SJSA1 (cell line): Measurements from ENCODE around the gene SLC25A44. TPM values are rescaled to one million over a fixed set of nuclear protein-coding genes. Genes with fewer than 3 reads are reported as not detected.
"Not testable (repeated sequence)": the region's sequence is repeated elsewhere in the genome, so short reads cannot be mapped to it uniquely, and the experiment has no call there.

ENCODE experiments used
- DNase-seq, 2 experiments: peaks; one replicate each; pipeline ENCODE4 v3.0.0-alpha.2; 2015 to 2020; ENCODE audit warnings: low spot score in 2 of 2, low read depth in 1 of 2
- H3K27ac ChIP-seq: fragments of 250-450 bp; sonication (Bioruptor Pico); 2 replicates; pipeline ENCODE4 v1.5.1; 2020; ENCODE audit warnings: mild to moderate bottlenecking, moderate library complexity
- H3K27me3 ChIP-seq: fragments of 250-450 bp; sonication (Bioruptor Pico); replicated peaks from 2 replicates; pipeline ENCODE4 v1.5.1; 2020; ENCODE audit warnings: mild to moderate bottlenecking, moderate library complexity
- H3K36me3 ChIP-seq: fragments of 250-450 bp; sonication (Bioruptor Pico); 2 replicates; pipeline ENCODE4 v1.5.1; 2020; ENCODE audit warnings: mild to moderate bottlenecking
- H3K4me1 ChIP-seq: fragments of 250-450 bp; sonication (Bioruptor Pico); replicated peaks from 2 replicates; pipeline ENCODE4 v1.6.1; 2021; ENCODE audit warnings: mild to moderate bottlenecking
- H3K4me3 ChIP-seq: fragments of 250-450 bp; sonication (Bioruptor Pico); 2 replicates; pipeline ENCODE4 v1.5.1; 2020; ENCODE audit warnings: mild to moderate bottlenecking
- H3K9me3 ChIP-seq: fragments of 250-450 bp; sonication (Bioruptor Pico); replicated peaks from 2 replicates; pipeline ENCODE4 v1.5.1; 2020; ENCODE audit warnings: mild to moderate bottlenecking
- total RNA-seq: library from RNA; depleted of rRNA; stranded (reverse); fragments of >200 nt; shearing (Covaris generic); gene quantifications from 2 replicates; pipeline ENCODE4 v1.2.3, GENCODE V29; 2014

Gene SLC25A44
- total RNA-seq, 1 experiment from 2014 or later, result 17.9 TPM

GRCh38 chr1:156177919-156178654, 15.8 kb upstream of the SLC25A44 start:
- Histone ChIP-seq H3K27ac (no peak overlapping the region), H3K27me3 (no peaks in the 10 kb centered on the region)

DNA sequence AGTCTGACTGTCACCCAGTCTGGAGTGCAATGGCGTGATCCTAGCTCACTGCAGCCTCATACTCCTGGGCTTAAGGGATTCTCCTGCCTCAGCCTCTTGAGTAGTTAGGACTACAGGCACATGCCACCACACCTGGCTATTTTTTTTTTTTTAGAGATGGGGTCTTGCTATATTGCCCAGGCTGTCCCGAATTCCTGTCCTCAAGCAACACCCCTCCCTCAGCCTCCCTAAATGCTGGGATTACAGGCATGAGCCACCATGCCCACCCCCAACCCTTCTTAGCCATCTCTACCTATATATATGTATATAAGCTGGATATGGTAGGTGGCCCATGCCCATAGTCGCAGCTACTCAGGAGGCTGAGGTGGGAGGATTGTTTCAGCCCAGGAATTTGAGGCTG, 13.4 kb upstream of the SLC25A44 start:
- no peaks in the 10 kb centered on the region for H3K9me3 ChIP-seq
- H3K27ac ChIP-seq, result no peak overlapping the region
- H3K4me1 ChIP-seq, result peaks cover 7% of the 10 kb centered on the region; the same call in 1 of the 2 replicates
- no peaks in the 10 kb centered on the region for H3K36me3 ChIP-seq
- H3K4me3 ChIP-seq, result no peak overlapping the region
- DNase-seq, result no peak
- H3K27me3 ChIP-seq, result no peaks in the 10 kb centered on the region

More at GRCh38 chr1:156177919-156178654, 15.8 kb upstream of the SLC25A44 start:
- no peaks in the 10 kb centered on the region for H3K9me3 ChIP-seq
- peaks cover 7% of the 10 kb centered on the region; the same call in 1 of the 2 replicates for H3K4me1 ChIP-seq
- no peak for DNase-seq
- no peak overlapping the region for H3K4me3 ChIP-seq
- no peaks in the 10 kb centered on the region for H3K36me3 ChIP-seq

DNA sequence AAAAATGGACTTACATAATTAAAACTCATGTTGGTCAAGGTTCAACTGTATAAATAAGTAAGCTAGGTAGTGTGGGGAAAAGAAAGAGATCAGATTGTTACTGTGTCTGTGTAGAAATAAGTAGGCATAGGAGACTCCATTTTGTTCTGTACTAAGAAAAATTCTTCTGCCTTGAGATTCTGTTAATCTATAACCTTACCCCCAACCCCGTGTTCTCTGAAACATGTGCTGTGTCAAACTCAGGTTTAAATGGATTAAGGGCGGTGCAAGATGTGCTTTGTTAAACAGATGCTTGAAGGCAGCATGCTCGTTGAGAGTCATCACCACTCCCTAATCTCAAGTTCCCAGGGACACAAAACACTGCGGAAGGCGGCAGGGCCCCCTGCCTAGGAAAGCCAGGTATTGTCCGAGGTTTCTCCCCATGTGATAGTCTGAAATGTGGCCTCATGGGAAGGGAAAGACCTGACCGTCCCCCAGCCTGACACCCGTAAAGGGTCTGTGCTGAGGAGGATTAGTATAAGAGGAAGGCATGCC, 12.4 kb upstream of the SLC25A44 start:
- not testable (repeated sequence) for H3K9me3 ChIP-seq, H3K27ac ChIP-seq, H3K4me1 ChIP-seq, DNase-seq, H3K4me3 ChIP-seq, H3K27me3 ChIP-seq, H3K36me3 ChIP-seq

- H3K4me1 ChIP-seq, H3K36me3 ChIP-seq, DNase-seq, H3K4me3 ChIP-seq, H3K27me3 ChIP-seq, H3K27ac ChIP-seq, H3K9me3 ChIP-seq: not testable (repeated sequence)
Measured at GRCh38 chr1:156182010-156182779, 11.7 kb upstream of the SLC25A44 start.

GRCh38 chr1:156186347-156187177, 7.3 kb upstream of the SLC25A44 start:
- H3K27me3 ChIP-seq, H3K27ac ChIP-seq, H3K4me3 ChIP-seq, H3K4me1 ChIP-seq, DNase-seq, H3K9me3 ChIP-seq, H3K36me3 ChIP-seq: not testable (repeated sequence)

DNA sequence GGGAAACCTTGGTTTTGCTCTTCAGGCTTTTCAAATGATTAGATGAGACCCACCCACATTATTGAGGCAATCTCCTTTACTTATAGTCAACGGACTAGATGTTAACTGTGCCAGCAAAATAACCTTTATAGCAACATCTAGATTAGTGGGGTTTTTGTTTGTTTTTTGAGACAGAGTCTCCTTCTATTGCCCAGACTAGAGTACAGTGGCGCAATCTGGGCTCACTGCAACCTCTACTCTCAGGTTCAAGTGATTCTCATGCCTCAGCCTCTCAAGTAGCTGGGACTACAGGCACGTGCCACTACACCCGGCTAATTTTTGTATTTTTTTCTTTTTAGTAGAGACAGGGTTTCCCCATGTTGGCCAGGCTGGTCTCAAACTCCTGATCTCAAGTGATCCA, 3.6 kb upstream of the SLC25A44 start:
- H3K36me3 ChIP-seq, H3K27me3 ChIP-seq, H3K4me3 ChIP-seq, H3K27ac ChIP-seq, DNase-seq, H3K9me3 ChIP-seq, H3K4me1 ChIP-seq: not testable (repeated sequence)

DNA sequence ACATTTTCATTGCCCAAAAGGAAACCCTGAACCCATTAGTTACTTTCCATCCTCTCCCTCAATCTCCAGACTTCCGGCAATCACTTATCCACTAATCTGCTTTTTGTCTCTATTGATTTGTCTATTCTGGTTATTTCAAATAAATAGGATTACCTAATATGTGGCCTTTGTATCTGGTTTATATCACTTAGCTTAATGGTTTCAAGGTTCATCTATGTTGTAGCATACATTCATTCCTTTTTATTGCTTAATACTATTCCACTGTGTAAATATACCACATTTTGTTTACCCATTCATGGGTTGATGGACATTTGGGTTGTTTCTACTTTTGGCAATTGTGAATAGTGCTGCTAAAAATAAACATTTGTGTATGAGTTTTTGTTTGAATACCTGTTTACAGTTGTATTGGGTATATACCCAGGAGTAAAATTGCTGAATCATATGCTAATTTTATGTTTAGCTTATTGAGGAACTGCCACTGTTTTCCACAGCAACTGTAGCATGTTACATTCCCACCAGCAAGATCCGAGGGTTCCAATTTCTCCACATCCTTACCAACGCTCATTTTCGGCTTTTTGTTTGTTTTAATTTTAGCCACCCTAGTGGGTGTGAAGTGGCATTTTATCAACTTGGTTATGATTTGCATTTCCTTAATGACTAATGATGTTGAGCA, 2.5 kb upstream of the SLC25A44 start:
- Histone ChIP-seq H3K27me3 (no peaks in the 10 kb centered on the region), H3K9me3 (no peaks in the 10 kb centered on the region), H3K36me3 (peaks cover 10% of the 10 kb centered on the region), H3K4me3 (no peak overlapping the region), H3K27ac (no peak overlapping the region), H3K4me1 (peaks cover 7% of the 10 kb centered on the region)
- DNase-seq, result no peak

DNA sequence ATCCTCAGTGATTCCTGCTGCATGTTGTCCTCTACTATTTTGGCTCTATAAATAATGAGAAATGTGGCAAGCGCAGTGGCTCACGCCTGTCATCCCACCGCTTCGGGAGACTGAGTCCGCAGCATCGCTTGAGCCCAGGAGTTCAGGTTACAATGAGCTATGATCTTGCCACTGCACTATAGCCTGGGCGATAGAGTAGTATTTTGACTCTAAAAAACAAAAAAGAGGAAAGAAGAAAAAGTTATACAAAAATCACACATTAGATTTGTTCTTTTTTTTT, 756 bp upstream of the SLC25A44 start:
- peak overlapping the region; percentile 87 for H3K27ac ChIP-seq
- H3K36me3 ChIP-seq, result peaks cover 14% of the 10 kb centered on the region
- H3K4me3 ChIP-seq, result peak overlapping the region; percentile 64
- H3K27me3 ChIP-seq, result no peaks in the 10 kb centered on the region
- H3K4me1 ChIP-seq, result peaks cover 7% of the 10 kb centered on the region
- H3K9me3 ChIP-seq, result no peaks in the 10 kb centered on the region
- DNase-seq, result no peak

GRCh38 chr1:156194300-156194652, 372 bp downstream of the SLC25A44 start:
- Histone ChIP-seq H3K27me3 (no peaks in the 10 kb centered on the region), H3K4me1 (peaks cover 7% of the 10 kb centered on the region), H3K4me3 (peak overlapping the region; percentile 64), H3K27ac (no peak overlapping the region), H3K9me3 (no peaks in the 10 kb centered on the region), H3K36me3 (peaks cover 17% of the 10 kb centered on the region)
- no peak for DNase-seq

- Histone ChIP-seq H3K27me3 (no peaks in the 10 kb centered on the region), H3K36me3 (peaks cover 28% of the 10 kb centered on the region), H3K9me3 (no peaks in the 10 kb centered on the region), H3K4me1 (peaks cover 7% of the 10 kb centered on the region), H3K27ac (no peak overlapping the region), H3K4me3 (no peak overlapping the region)
- DNase-seq, result no peak
Measured at GRCh38 chr1:156195853-156196252, 1.9 kb downstream of the SLC25A44 start.

GRCh38 chr1:156196445-156196844, 2.5 kb downstream of the SLC25A44 start:
- no peak overlapping the region for H3K27ac ChIP-seq
- H3K4me1 ChIP-seq, result peaks cover 7% of the 10 kb centered on the region
- no peak overlapping the region for H3K4me3 ChIP-seq
- H3K36me3 ChIP-seq, result peaks cover 34% of the 10 kb centered on the region
- no peaks in the 10 kb centered on the region for H3K9me3 ChIP-seq
- H3K27me3 ChIP-seq, result no peaks in the 10 kb centered on the region
- no peak for DNase-seq

DNA sequence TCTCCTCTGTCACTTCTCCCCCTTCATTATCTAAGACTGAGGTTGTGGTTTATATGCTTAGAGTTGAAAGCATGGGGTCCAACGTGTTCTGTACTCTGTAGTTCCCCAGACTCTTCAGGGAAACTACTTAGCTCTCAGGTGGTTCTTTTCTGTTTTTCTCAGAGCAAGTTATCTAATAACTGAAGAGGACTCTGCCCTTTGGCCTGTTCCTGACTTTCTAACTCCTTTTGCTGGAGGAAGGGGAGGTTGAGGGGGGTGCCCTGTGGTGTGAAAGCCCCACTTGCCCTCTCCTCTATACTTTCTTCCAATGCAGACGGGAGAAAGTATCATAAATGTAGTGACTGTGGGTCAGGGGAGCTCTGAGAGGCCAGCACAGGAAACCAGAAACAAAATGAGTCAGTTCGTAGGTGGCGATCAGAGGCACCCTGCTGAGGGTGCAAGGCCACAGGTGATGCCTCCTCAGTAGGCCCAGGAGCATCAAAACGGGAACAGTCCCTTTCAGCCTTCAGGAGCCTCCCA, 5.0 kb downstream of the SLC25A44 start:
- H3K4me3 ChIP-seq, result no peak overlapping the region
- no peaks in the 10 kb centered on the region for H3K9me3 ChIP-seq
- no peak for DNase-seq
- no peak overlapping the region for H3K27ac ChIP-seq
- H3K36me3 ChIP-seq, result peaks cover 53% of the 10 kb centered on the region
- H3K4me1 ChIP-seq, result peaks cover 13% of the 10 kb centered on the region
- no peaks in the 10 kb centered on the region for H3K27me3 ChIP-seq

- no peak for DNase-seq
- H3K4me1 ChIP-seq, result peaks cover 9% of the 10 kb centered on the region
- no peaks in the 10 kb centered on the region for H3K27me3 ChIP-seq
- peaks cover 63% of the 10 kb centered on the region for H3K36me3 ChIP-seq
- H3K27ac ChIP-seq, result no peak overlapping the region
- H3K9me3 ChIP-seq, result no peaks in the 10 kb centered on the region
- H3K4me3 ChIP-seq, result no peak overlapping the region
Measured at GRCh38 chr1:156200044-156200443, 6.1 kb downstream of the SLC25A44 start.
